ENCODE data around the gene IARS2.

GRCh38 chr1:220092694-220093093 lies 1.2 kb upstream of the IARS2 start:
- TF ChIP-seq GATA3 (IDR thresholded peaks at IDR 0.05; ENCODE audit: low read depth, low read length) (no peak), GATA2 (IDR thresholded peaks at IDR 0.05; ENCODE audit: low read depth, low read length) (no peak)

Data from SH-SY5Y (cell line).